GM18517 (cell line): ENCODE data around the gene ISLR2.
"Not testable (repeated sequence)": the region's sequence is repeated elsewhere in the genome, so short reads cannot be mapped to it uniquely, and the experiment has no call there.

Experiments
- ATAC-seq: cut with Tn5 transposase; IDR thresholded peaks from one replicate; pipeline ENCODE4 v1.9.1; 2021; ENCODE audit warnings: mild to moderate bottlenecking, moderate library complexity; ENCODE audit not compliant: unreplicated experiment

ISLR2 gene

GRCh38 chr15:74155766-74156417 is 25.5 kb downstream of the ISLR2 start:
- ATAC-seq: no peak

- no peak for ATAC-seq
Observed at GRCh38 chr15:74156678-74157411, 26.5 kb downstream of the ISLR2 start.

GRCh38 chr15:74157868-74158827 is 27.8 kb downstream of the ISLR2 start:
- ATAC-seq: no peak

- ATAC-seq: peak; percentile 85
Observed at GRCh38 chr15:74158855-74159650, 28.7 kb downstream of the ISLR2 start.

- ATAC-seq: no peak
Observed at GRCh38 chr15:74159773-74160172, 29.4 kb downstream of the ISLR2 start.

- not testable (repeated sequence) for ATAC-seq
Observed at GRCh38 chr15:74160390-74160789, 30.0 kb downstream of the ISLR2 start.

GRCh38 chr15:74162195-74162536 is 31.8 kb downstream of the ISLR2 start:
- ATAC-seq: not testable (repeated sequence)

- ATAC-seq: no peak
Observed at GRCh38 chr15:74165461-74165860, 35.1 kb downstream of the ISLR2 start.

GRCh38 chr15:74167891-74168331 is 37.5 kb downstream of the ISLR2 start:
- no peak for ATAC-seq

GRCh38 chr15:74168711-74169126 is 38.3 kb downstream of the ISLR2 start:
- no peak for ATAC-seq

GRCh38 chr15:74170071-74170844 is 39.9 kb downstream of the ISLR2 start:
- no peak for ATAC-seq

GRCh38 chr15:74170875-74171578 is 40.6 kb downstream of the ISLR2 start:
- no peak for ATAC-seq

GRCh38 chr15:74171965-74172541 is 41.7 kb downstream of the ISLR2 start:
- ATAC-seq: no peak

GRCh38 chr15:74172701-74173379 is 42.5 kb downstream of the ISLR2 start:
- no peak for ATAC-seq

GRCh38 chr15:74173380-74174218 is 43.2 kb downstream of the ISLR2 start, which contains the start of gene ISLR:
Gene ISLR, plus strand, starts transcription at chr15:74173710. Its CDS starts 1,149 bp downstream, at chr15:74174859.
- ATAC-seq: no peak

GRCh38 chr15:74174219-74174957 is 44.0 kb downstream of the ISLR2 start:
- no peak for ATAC-seq

GRCh38 chr15:74174958-74175253 is 44.5 kb downstream of the ISLR2 start:
- no peak for ATAC-seq
